GM03348 (cell line): Measurements from ENCODE around the gene OGFR.

ENCODE experiments used
- DNase-seq: peaks from one replicate; pipeline ENCODE4 v3.0.0; 2012; ENCODE audit warnings: low spot score

Gene OGFR

DNA sequence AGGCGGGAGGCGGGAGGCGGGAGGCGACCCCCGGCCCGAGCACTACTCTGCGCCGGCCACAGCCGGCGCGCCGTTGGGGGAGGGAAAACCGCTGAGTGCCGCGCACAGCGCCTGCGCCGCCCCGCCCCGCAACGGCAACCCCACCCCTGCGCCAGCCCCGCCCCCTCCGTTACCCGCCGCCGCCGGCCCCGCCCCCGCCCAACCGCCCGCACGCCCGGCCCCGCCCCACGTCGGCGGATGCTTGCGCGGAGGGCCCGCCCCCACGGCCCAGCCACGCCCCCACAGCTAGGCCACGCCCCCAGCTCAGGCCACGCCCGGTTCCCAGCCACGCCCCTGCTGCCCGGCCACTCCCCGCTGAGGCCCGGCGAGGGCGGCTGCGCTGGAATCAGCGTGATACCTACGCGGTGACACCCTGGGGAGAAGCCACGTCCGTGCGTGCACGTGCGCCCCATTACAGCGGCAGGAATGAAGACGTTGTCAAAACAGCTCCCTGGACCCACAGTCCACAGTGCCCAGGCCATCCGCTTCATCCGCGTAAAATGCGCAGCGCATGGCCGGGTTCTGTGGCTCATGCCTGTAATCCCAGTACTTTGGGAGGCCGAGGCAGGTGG is 57.2 kb downstream of the OGFR start, which contains the start of gene TCFL5:
Gene TCFL5 (minus strand): TSS at position 97 of the 611 bp plus-strand sequence. CDS start 152 bp downstream, outside the sequence.
- DNase-seq, result peak; percentile 100
